GM19035 (cell line): ENCODE data around the gene KCNK18.

Source experiments
- ATAC-seq: cut with Tn5 transposase; IDR thresholded peaks from one replicate; pipeline ENCODE4 v1.9.1; 2021; ENCODE audit not compliant: unreplicated experiment

The KCNK18 gene

GRCh38 chr10:117197189-117197588 lies at the start of gene KCNK18:
Gene KCNK18 (plus strand): TSS chr10:117197489. CDS start chr10:117197489, 0 bp downstream.
- no peak for ATAC-seq

- ATAC-seq = no peak
Measured at GRCh38 chr10:117148284-117148683, 49.0 kb upstream of the KCNK18 start.

GRCh38 chr10:117152668-117153067 lies 44.6 kb upstream of the KCNK18 start:
- no peak for ATAC-seq

- no peak for ATAC-seq
Measured at GRCh38 chr10:117158297-117158696, 39.0 kb upstream of the KCNK18 start.

- ATAC-seq = no peak
Measured at GRCh38 chr10:117159390-117159789, 37.9 kb upstream of the KCNK18 start.

GRCh38 chr10:117160567-117160966 lies 36.7 kb upstream of the KCNK18 start:
- no peak for ATAC-seq

GRCh38 chr10:117161386-117162033 lies 35.8 kb upstream of the KCNK18 start:
- ATAC-seq = no peak

- no peak for ATAC-seq
Measured at GRCh38 chr10:117162093-117163060, 34.9 kb upstream of the KCNK18 start.

- ATAC-seq = no peak
Measured at GRCh38 chr10:117163061-117163953, 34.0 kb upstream of the KCNK18 start.

- ATAC-seq = no peak
Measured at GRCh38 chr10:117163954-117164548, 33.2 kb upstream of the KCNK18 start.

GRCh38 chr10:117164592-117165537 lies 32.4 kb upstream of the KCNK18 start:
- ATAC-seq = no peak

- no peak for ATAC-seq
Measured at GRCh38 chr10:117165538-117166417, 31.5 kb upstream of the KCNK18 start.

- no peak for ATAC-seq
Measured at GRCh38 chr10:117166418-117167345, 30.6 kb upstream of the KCNK18 start.

GRCh38 chr10:117167346-117167788 lies 29.9 kb upstream of the KCNK18 start:
- no peak for ATAC-seq

GRCh38 chr10:117167789-117168674 lies 29.3 kb upstream of the KCNK18 start:
- peak; percentile 90 for ATAC-seq

GRCh38 chr10:117168729-117169128 lies 28.6 kb upstream of the KCNK18 start:
- ATAC-seq = no peak
